GM18499 (cell line): ENCODE data around the gene ADAT1.

Experiments used
- ATAC-seq: cut with Tn5 transposase; IDR thresholded peaks from one replicate; pipeline ENCODE4 v1.9.1; 2021; ENCODE audit warnings: moderate number of reproducible peaks; ENCODE audit not compliant: insufficient read depth, unreplicated experiment

The ADAT1 gene

GRCh38 chr16:75622761-75623605, at the start of gene ADAT1:
TSS of gene ADAT1 (minus strand) at chr16:75623281. CDS start at chr16:75620799, 2,482 bp downstream.
- ATAC-seq: peak; percentile 50

- ATAC-seq: no peak
Observed at GRCh38 chr16:75667503-75667902, 44.4 kb upstream of the ADAT1 start.

- no peak for ATAC-seq
Observed at GRCh38 chr16:75660726-75661302, 37.7 kb upstream of the ADAT1 start.

GRCh38 chr16:75660321-75660720, 37.2 kb upstream of the ADAT1 start:
- no peak for ATAC-seq

GRCh38 chr16:75658175-75658574, 35.1 kb upstream of the ADAT1 start:
- ATAC-seq: no peak

- ATAC-seq: no peak
Observed at GRCh38 chr16:75653922-75654321, 30.8 kb upstream of the ADAT1 start.

- peak; percentile 17 for ATAC-seq
Observed at GRCh38 chr16:75648265-75649076, 25.4 kb upstream of the ADAT1 start.

- ATAC-seq: peak; percentile 78
Observed at GRCh38 chr16:75647492-75648264, 24.6 kb upstream of the ADAT1 start, which contains the start of the genes KARS1 and TERF2IP. TSS of gene KARS1 (minus strand) at chr16:75647665. CDS start at chr16:75647639, 26 bp downstream. TSS of gene TERF2IP (plus strand) at chr16:75647773. CDS start at chr16:75647883, 110 bp downstream.

GRCh38 chr16:75647112-75647491, 24.0 kb upstream of the ADAT1 start:
- ATAC-seq: peak; percentile 13

GRCh38 chr16:75644240-75645012, 21.3 kb upstream of the ADAT1 start:
- no peak for ATAC-seq

GRCh38 chr16:75640598-75640997, 17.5 kb upstream of the ADAT1 start:
- no peak for ATAC-seq

- ATAC-seq: no peak
Observed at GRCh38 chr16:75635036-75635435, 12.0 kb upstream of the ADAT1 start.

GRCh38 chr16:75632857-75633256, 9.8 kb upstream of the ADAT1 start:
- no peak for ATAC-seq

- no peak for ATAC-seq
Observed at GRCh38 chr16:75630052-75630451, 7.0 kb upstream of the ADAT1 start.

- no peak for ATAC-seq
Observed at GRCh38 chr16:75629132-75629531, 6.1 kb upstream of the ADAT1 start.

- no peak for ATAC-seq
Observed at GRCh38 chr16:75628351-75628750, 5.3 kb upstream of the ADAT1 start.

- no peak for ATAC-seq
Observed at GRCh38 chr16:75627851-75628250, 4.8 kb upstream of the ADAT1 start.

- no peak for ATAC-seq
Observed at GRCh38 chr16:75626806-75627205, 3.7 kb upstream of the ADAT1 start.

- no peak for ATAC-seq
Observed at GRCh38 chr16:75624921-75625334, 1.8 kb upstream of the ADAT1 start.
